PC-9 (cell line): ENCODE data around the gene SLX4IP.

Experiments
- CTCF ChIP-seq: fragments of 200-600 bp; sonication (generic); conservative IDR thresholded peaks from 2 replicates; pipeline ENCODE4 v1.6.1; 2017; ENCODE audit warnings: mixed run types, antibody characterized with exemption, mild to moderate bottlenecking, moderate library complexity
- EZH2 ChIP-seq: fragments of 200-600 bp; sonication (generic); IDR thresholded peaks from 2 replicates; pipeline ENCODE4 v1.8.0; 2017; ENCODE audit warnings: antibody characterized with exemption, low read depth

- TF ChIP-seq CTCF = no peak
- TF ChIP-seq EZH2 = no peak
These were observed 27.4 kb downstream of the SLX4IP start for GRCh38 chr20:10462516-10462915.
